ENCODE results near the gene C4B.
"Not testable (repeated sequence)": the region's sequence is repeated elsewhere in the genome, so short reads cannot be mapped to it uniquely, and the experiment has no call there.

DNA sequence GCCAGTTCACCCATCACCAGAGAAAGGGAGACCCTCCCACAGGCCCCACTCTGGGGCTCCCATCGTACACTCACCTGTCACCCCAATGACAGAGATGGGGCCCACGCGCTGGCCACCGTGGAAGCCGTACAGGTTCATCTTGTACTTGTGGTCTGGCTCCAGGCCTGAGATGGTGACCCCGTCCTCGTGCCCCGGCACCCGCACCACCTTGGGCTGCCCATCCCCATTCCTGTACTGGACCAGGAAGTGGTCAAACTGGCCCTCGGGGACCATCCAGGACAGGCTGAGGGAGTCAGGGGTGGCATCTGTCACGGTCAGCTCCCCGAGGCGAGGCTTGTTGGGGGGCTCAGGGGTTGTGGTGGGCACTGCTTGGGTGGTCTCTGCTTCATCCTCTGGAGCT, 38.7 kb downstream of the C4B start:
- TF ChIP-seq, protein P1, sequence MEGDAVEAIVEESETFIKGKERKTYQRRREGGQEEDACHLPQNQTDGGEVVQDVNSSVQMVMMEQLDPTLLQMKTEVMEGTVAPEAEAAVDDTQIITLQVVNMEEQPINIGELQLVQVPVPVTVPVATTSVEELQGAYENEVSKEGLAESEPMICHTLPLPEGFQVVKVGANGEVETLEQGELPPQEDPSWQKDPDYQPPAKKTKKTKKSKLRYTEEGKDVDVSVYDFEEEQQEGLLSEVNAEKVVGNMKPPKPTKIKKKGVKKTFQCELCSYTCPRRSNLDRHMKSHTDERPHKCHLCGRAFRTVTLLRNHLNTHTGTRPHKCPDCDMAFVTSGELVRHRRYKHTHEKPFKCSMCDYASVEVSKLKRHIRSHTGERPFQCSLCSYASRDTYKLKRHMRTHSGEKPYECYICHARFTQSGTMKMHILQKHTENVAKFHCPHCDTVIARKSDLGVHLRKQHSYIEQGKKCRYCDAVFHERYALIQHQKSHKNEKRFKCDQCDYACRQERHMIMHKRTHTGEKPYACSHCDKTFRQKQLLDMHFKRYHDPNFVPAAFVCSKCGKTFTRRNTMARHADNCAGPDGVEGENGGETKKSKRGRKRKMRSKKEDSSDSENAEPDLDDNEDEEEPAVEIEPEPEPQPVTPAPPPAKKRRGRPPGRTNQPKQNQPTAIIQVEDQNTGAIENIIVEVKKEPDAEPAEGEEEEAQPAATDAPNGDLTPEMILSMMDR (IDR thresholded peaks at IDR 0.05; ENCODE audit: low read length): not testable (repeated sequence)
- not testable (repeated sequence) for TF ChIP-seq EZH2phosphoT487 (IDR thresholded peaks at IDR 0.05; ENCODE audit: low read length)
